ENCODE data around the gene JMY.

Gene JMY

GRCh38 chr5:79287907-79288306 lies 52.0 kb downstream of the JMY start:
- DNase-seq (ENCODE audit: low read depth) = no peak

- no peak for DNase-seq (ENCODE audit: low read depth)
These were observed 59.1 kb downstream of the JMY start for GRCh38 chr5:79295029-79295428.

GRCh38 chr5:79297661-79298060 lies 61.7 kb downstream of the JMY start:
- peak; percentile 47 for DNase-seq (ENCODE audit: low read depth)

- DNase-seq (ENCODE audit: low read depth) = peak; percentile 41
These were observed 65.2 kb downstream of the JMY start for GRCh38 chr5:79301046-79301712.

- DNase-seq (ENCODE audit: low read depth) = no peak
These were observed 66.5 kb downstream of the JMY start for GRCh38 chr5:79302454-79302853.

- peak; percentile 69 for DNase-seq (ENCODE audit: low read depth)
These were observed 69.8 kb downstream of the JMY start for GRCh38 chr5:79305706-79306105.

- peak; percentile 94 for DNase-seq (ENCODE audit: low read depth)
These were observed 83.1 kb downstream of the JMY start for GRCh38 chr5:79318935-79319614.

GRCh38 chr5:79329453-79329852 lies 93.5 kb downstream of the JMY start:
- DNase-seq (ENCODE audit: low read depth) = no peak

GRCh38 chr5:79330071-79330470 lies 94.1 kb downstream of the JMY start:
- DNase-seq (ENCODE audit: low read depth) = no peak

- DNase-seq (ENCODE audit: low read depth) = no peak
These were observed 98.1 kb downstream of the JMY start for GRCh38 chr5:79333852-79334557.

- DNase-seq (ENCODE audit: low read depth) = peak; percentile 40
These were observed 110.5 kb downstream of the JMY start for GRCh38 chr5:79346420-79346824.

- no peak for DNase-seq (ENCODE audit: low read depth)
These were observed 113.1 kb downstream of the JMY start for GRCh38 chr5:79349047-79349446.

GRCh38 chr5:79349881-79350280 lies 114.0 kb downstream of the JMY start:
- DNase-seq (ENCODE audit: low read depth) = no peak

- peak; percentile 55 for DNase-seq (ENCODE audit: low read depth)
These were observed 121.5 kb downstream of the JMY start for GRCh38 chr5:79357398-79357797.

All from iris pigment epithelial cell (primary cell).